Measurements from ENCODE around the gene CEP44.
"Not testable (repeated sequence)": the region's sequence is repeated elsewhere in the genome, so short reads cannot be mapped to it uniquely, and the experiment has no call there.

Gene CEP44

GRCh38 chr4:174283507-174284471 is at the start of gene CEP44, which contains the start of gene FBXO8:
TSS of gene CEP44 (plus strand) at chr4:174283911. CDS start at chr4:174299122, 15,211 bp downstream.
TSS of gene FBXO8 (minus strand) at chr4:174283667. CDS start at chr4:174263092, 20,575 bp downstream.
- peak; percentile 69 to 80 for DNase-seq

GRCh38 chr4:174236359-174236758 is 47.4 kb upstream of the CEP44 start:
- DNase-seq = no peak

- DNase-seq = no peak
Observed at GRCh38 chr4:174241162-174241561, 42.5 kb upstream of the CEP44 start.

- no peak for DNase-seq
Observed at GRCh38 chr4:174244441-174244840, 39.3 kb upstream of the CEP44 start.

GRCh38 chr4:174245714-174246113 is 38.0 kb upstream of the CEP44 start:
- no peak for DNase-seq

GRCh38 chr4:174248407-174248806 is 35.3 kb upstream of the CEP44 start:
- no peak for DNase-seq

- DNase-seq = no peak
Observed at GRCh38 chr4:174252412-174252811, 31.3 kb upstream of the CEP44 start.

- no peak for DNase-seq
Observed at GRCh38 chr4:174254613-174255012, 29.1 kb upstream of the CEP44 start.

- DNase-seq = no peak
Observed at GRCh38 chr4:174255374-174255773, 28.3 kb upstream of the CEP44 start.

- DNase-seq = no peak
Observed at GRCh38 chr4:174255786-174256185, 27.9 kb upstream of the CEP44 start.

GRCh38 chr4:174256277-174256713 is 27.4 kb upstream of the CEP44 start:
- peak; percentile 3 to 17 for DNase-seq

- DNase-seq = no peak
Observed at GRCh38 chr4:174259580-174259979, 24.1 kb upstream of the CEP44 start.

- DNase-seq = peak in 1 of 2 donors; percentile 24
Observed at GRCh38 chr4:174260099-174260498, 23.6 kb upstream of the CEP44 start.

GRCh38 chr4:174261432-174261831 is 22.3 kb upstream of the CEP44 start:
- DNase-seq = not testable (repeated sequence)

GRCh38 chr4:174262624-174263444 is 20.9 kb upstream of the CEP44 start:
- no peak for DNase-seq

- DNase-seq = no peak
Observed at GRCh38 chr4:174263445-174263736, 20.3 kb upstream of the CEP44 start.

GRCh38 chr4:174265916-174266315 is 17.8 kb upstream of the CEP44 start:
- DNase-seq = no peak

- no peak for DNase-seq
Observed at GRCh38 chr4:174266416-174266815, 17.3 kb upstream of the CEP44 start.

- no peak for DNase-seq
Observed at GRCh38 chr4:174273930-174274329, 9.8 kb upstream of the CEP44 start.

GRCh38 chr4:174274436-174274835 is 9.3 kb upstream of the CEP44 start:
- no peak for DNase-seq

- DNase-seq = no peak
Observed at GRCh38 chr4:174275101-174275500, 8.6 kb upstream of the CEP44 start.

- no peak for DNase-seq
Observed at GRCh38 chr4:174277433-174277832, 6.3 kb upstream of the CEP44 start.

GRCh38 chr4:174278467-174278866 is 5.2 kb upstream of the CEP44 start:
- DNase-seq = no peak

All from inflammatory macrophage treated with lipopolysaccharide for 1 hour (primary cell).